Gastrocnemius medialis (tissue), 4 donors: ENCODE data around the gene SMIM23.

Experiments used
- POLR2A ChIP-seq, 2 donors: fragments of 450-650 bp; IDR thresholded peaks; one replicate each; pipeline ENCODE4 v1.6.1; 2017; ENCODE audit warnings: antibody characterized with exemption in 2 of 2, mild to moderate bottlenecking in 2 of 2, moderate library complexity in 2 of 2
- TF ChIP-seq, protein P1 (sequence below), 5 experiments: fragments of 450-650 bp in 3 of 5; fragments of 200-600 bp in 2 of 5; sonication (generic) in 2 of 5; IDR thresholded peaks in 4 of 5; conservative IDR thresholded peaks in 1 of 5; 1 replicate in 4 of 5; 2 replicates in 1 of 5; pipeline ENCODE4 v1.5.1; 2016 to 2019; ENCODE audit warnings: antibody characterized with exemption in 5 of 5, mild to moderate bottlenecking in 3 of 5, moderate library complexity in 3 of 5

GRCh38 chr5:171757853-171758535 lies 27.6 kb upstream of the SMIM23 start:
- TF ChIP-seq, protein P1, sequence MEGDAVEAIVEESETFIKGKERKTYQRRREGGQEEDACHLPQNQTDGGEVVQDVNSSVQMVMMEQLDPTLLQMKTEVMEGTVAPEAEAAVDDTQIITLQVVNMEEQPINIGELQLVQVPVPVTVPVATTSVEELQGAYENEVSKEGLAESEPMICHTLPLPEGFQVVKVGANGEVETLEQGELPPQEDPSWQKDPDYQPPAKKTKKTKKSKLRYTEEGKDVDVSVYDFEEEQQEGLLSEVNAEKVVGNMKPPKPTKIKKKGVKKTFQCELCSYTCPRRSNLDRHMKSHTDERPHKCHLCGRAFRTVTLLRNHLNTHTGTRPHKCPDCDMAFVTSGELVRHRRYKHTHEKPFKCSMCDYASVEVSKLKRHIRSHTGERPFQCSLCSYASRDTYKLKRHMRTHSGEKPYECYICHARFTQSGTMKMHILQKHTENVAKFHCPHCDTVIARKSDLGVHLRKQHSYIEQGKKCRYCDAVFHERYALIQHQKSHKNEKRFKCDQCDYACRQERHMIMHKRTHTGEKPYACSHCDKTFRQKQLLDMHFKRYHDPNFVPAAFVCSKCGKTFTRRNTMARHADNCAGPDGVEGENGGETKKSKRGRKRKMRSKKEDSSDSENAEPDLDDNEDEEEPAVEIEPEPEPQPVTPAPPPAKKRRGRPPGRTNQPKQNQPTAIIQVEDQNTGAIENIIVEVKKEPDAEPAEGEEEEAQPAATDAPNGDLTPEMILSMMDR (IDR thresholded peaks at IDR 0.05 in 4 of 5, conservative IDR thresholded peaks at IDR 0.05 in 1 of 5) = no peak
- no peak for TF ChIP-seq POLR2A (IDR thresholded peaks at IDR 0.05)
